Ishikawa (cell line): ENCODE data around the gene COPE.
A peak's percentile ranks its signal among the peaks of the same experiment; 100 is the strongest.

Source experiments
- CEBPB ChIP-seq: IDR thresholded peaks from 2 replicates; pipeline ENCODE4 v1.6.1; 2012
- CREB1 ChIP-seq: IDR thresholded peaks from 2 replicates; pipeline ENCODE4 v1.6.1; 2012; ENCODE audit warnings: low read depth
- EGR1 ChIP-seq: IDR thresholded peaks from 2 replicates; pipeline ENCODE4 v1.6.1; 2012
- EP300 ChIP-seq: IDR thresholded peaks from 2 replicates; pipeline ENCODE4 v1.6.1; 2012; ENCODE audit warnings: borderline replicate concordance
- FOXM1 ChIP-seq: IDR thresholded peaks from 2 replicates; pipeline ENCODE4 v1.6.1; 2012; ENCODE audit warnings: low read depth, borderline replicate concordance
- NFIC ChIP-seq: IDR thresholded peaks from 2 replicates; pipeline ENCODE4 v1.6.1; 2012
- RAD21 ChIP-seq: IDR thresholded peaks from 2 replicates; pipeline ENCODE4 v1.6.1; 2012; ENCODE audit warnings: low read depth
- TAF1 ChIP-seq: IDR thresholded peaks from 2 replicates; pipeline ENCODE4 v1.6.1; 2012; ENCODE audit warnings: low read depth, mild to moderate bottlenecking
- TCF12 ChIP-seq: IDR thresholded peaks from 2 replicates; pipeline ENCODE4 v1.6.1; 2012; ENCODE audit warnings: low read depth
- TEAD4 ChIP-seq: IDR thresholded peaks from 2 replicates; pipeline ENCODE4 v1.6.1; 2012
- YY1 ChIP-seq: IDR thresholded peaks from 2 replicates; pipeline ENCODE4 v1.6.1; 2012; ENCODE audit warnings: low read depth
- ZBTB7A ChIP-seq: IDR thresholded peaks from 2 replicates; pipeline ENCODE4 v1.6.1; 2012; ENCODE audit warnings: low read depth
- TF ChIP-seq, protein P1 (sequence below): IDR thresholded peaks from 2 replicates; pipeline ENCODE4 v1.6.1; 2012; ENCODE audit warnings: low read depth, mild to moderate bottlenecking
- TF ChIP-seq, protein P2 (sequence below): IDR thresholded peaks from 2 replicates; pipeline ENCODE4 v1.6.1; 2012
- TF ChIP-seq, protein P3 (sequence below): IDR thresholded peaks from 2 replicates; pipeline ENCODE4 v1.6.1; 2012

COPE gene

DNA sequence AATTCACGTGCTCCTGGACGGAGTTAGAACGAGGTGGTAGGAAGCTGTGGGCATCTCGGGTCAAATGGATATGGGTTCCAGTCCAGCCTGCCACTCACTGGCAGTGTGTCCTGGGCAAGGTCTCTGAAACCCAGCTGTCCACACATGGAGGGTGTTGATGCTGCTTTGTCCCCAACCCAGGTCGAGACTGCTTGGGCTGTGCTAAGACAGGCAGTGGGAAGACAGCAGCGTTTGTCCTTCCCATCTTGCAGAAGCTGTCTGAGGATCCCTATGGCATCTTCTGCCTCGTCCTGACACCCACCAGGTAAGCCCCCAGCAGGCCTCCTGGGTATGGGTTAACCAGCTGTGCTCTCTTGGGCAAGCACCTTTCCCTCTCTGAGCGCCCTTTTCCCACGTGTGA, 1.2 kb upstream of the COPE start:
- TF ChIP-seq, protein P1, sequence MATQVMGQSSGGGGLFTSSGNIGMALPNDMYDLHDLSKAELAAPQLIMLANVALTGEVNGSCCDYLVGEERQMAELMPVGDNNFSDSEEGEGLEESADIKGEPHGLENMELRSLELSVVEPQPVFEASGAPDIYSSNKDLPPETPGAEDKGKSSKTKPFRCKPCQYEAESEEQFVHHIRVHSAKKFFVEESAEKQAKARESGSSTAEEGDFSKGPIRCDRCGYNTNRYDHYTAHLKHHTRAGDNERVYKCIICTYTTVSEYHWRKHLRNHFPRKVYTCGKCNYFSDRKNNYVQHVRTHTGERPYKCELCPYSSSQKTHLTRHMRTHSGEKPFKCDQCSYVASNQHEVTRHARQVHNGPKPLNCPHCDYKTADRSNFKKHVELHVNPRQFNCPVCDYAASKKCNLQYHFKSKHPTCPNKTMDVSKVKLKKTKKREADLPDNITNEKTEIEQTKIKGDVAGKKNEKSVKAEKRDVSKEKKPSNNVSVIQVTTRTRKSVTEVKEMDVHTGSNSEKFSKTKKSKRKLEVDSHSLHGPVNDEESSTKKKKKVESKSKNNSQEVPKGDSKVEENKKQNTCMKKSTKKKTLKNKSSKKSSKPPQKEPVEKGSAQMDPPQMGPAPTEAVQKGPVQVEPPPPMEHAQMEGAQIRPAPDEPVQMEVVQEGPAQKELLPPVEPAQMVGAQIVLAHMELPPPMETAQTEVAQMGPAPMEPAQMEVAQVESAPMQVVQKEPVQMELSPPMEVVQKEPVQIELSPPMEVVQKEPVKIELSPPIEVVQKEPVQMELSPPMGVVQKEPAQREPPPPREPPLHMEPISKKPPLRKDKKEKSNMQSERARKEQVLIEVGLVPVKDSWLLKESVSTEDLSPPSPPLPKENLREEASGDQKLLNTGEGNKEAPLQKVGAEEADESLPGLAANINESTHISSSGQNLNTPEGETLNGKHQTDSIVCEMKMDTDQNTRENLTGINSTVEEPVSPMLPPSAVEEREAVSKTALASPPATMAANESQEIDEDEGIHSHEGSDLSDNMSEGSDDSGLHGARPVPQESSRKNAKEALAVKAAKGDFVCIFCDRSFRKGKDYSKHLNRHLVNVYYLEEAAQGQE: no peak
- TF ChIP-seq TCF12 (no peak), ZBTB7A (no peak), EP300 (no peak), RAD21 (no peak), TEAD4 (no peak)

DNA sequence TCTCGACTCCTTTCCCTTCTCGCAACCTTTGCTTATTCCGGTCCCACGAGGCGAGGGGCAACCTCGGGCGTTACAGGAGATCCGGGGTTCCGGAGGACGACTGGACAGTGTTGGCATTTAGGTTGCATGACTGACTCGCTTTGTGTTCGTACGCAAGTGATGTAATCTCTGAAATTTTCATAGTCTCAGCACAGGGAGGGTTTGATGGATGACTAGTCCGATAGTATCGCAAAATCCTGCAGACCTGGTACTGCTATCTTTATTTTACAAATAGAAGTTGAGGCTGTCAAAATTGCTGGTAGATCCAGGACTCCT, 670 bp upstream of the COPE start:
- TF ChIP-seq EGR1 (no peak), CREB1 (no peak), TEAD4 (no peak), TAF1 (no peak), TCF12 (no peak), YY1 (no peak), ZBTB7A (no peak), FOXM1 (no peak), NFIC (no peak), EP300 (no peak), RAD21 (no peak), CEBPB (no peak)
- TF ChIP-seq, protein P1: no peak
- TF ChIP-seq, protein P2, sequence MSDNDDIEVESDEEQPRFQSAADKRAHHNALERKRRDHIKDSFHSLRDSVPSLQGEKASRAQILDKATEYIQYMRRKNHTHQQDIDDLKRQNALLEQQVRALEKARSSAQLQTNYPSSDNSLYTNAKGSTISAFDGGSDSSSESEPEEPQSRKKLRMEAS: no peak
- TF ChIP-seq, protein P3, sequence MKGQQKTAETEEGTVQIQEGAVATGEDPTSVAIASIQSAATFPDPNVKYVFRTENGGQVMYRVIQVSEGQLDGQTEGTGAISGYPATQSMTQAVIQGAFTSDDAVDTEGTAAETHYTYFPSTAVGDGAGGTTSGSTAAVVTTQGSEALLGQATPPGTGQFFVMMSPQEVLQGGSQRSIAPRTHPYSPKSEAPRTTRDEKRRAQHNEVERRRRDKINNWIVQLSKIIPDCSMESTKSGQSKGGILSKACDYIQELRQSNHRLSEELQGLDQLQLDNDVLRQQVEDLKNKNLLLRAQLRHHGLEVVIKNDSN: no peak

DNA sequence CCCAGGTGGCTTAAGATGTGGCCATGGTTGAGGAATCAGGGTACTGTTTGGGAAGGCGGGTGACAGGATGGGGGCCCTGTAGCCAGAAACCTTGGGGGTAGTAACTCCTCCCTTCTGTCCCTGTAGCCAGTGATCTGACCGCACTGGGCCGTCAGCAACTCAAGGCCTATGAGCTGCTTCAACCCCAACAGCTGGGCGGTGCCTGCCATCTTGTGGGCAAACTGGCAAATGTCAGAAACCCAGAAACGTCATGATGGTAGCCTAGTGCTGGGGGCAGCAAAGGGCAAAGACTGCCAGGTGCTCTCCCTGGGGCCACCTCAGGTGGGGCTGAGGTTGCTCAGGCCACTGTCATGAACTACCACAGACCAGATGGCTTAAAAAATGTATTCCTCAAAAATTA, 3.5 kb downstream of the COPE start:
- TF ChIP-seq ZBTB7A (no peak), RAD21 (peak; percentile 64)

DNA sequence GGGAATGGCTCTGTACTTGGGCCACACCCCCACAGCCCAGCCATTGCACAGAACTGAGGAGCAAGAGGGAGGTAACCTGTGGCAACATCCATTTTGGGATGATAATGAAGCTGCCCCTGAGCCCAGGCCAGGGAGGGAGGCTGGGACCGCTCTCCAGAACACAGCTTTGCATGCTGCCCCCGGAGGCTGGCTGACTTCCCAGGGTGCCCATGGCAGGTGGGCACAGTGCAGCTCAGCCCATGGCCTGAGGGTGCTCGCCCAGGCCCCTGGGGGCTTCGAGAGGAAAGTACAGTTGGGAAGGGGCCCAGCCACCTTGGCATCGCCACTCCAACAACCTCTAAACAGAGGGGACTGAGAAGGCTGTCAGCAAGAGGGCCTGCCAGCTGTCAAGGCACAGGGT, 5.7 kb downstream of the COPE start:
- no peak for TF ChIP-seq TCF12
- TF ChIP-seq ZBTB7A: no peak
- no peak for TF ChIP-seq CREB1

DNA sequence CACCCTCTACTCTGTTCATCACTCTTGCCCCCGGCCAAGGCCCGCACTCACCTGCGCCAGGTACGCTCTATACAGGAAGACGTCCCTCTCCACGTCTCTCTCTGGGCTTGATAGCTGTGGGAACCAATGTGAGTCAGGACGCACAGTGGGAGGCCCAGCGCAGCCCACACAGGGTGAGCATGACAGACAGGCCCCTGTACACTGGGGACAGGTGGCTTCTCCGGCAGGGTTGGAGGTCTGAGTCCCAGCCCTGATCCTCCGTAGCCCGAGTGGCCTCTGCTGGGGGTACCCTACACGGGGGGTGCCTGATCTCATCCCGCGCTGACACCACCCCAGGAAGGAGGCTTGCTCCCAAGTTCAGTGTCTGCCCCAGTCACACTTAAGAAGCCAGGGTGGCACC, 6.3 kb downstream of the COPE start:
- TF ChIP-seq NFIC (no peak), TAF1 (no peak), YY1 (no peak), TCF12 (no peak), TEAD4 (no peak), CEBPB (no peak), RAD21 (no peak), EP300 (no peak), FOXM1 (no peak), ZBTB7A (no peak), CREB1 (no peak), EGR1 (no peak)
- TF ChIP-seq, protein P3: no peak
- TF ChIP-seq, protein P1: no peak
- TF ChIP-seq, protein P2: no peak
